Hepatocyte (in vitro differentiated cells): ENCODE data around the gene STK40. TPM values are rescaled to one million over a fixed set of nuclear protein-coding genes. Genes with fewer than 3 reads are reported as not detected.
A peak's percentile ranks its signal among the peaks of the same experiment; 100 is the strongest.

Experiments
- DNase-seq: peaks from one replicate; pipeline ENCODE4 v3.0.0-alpha.2; 2016; ENCODE audit warnings: low spot score
- H2AFZ ChIP-seq: fragments of 200-600 bp; sonication (generic); 2 replicates; pipeline ENCODE4 v1.6.0; 2016; ENCODE audit warnings: antibody characterized with exemption, mild to moderate bottlenecking
- H3K27ac ChIP-seq: fragments of 200-600 bp; sonication (generic); 2 replicates; pipeline ENCODE4 v1.5.1; 2016; ENCODE audit warnings: mild to moderate bottlenecking
- H3K27me3 ChIP-seq: fragments of 200-600 bp; sonication (generic); 2 replicates; pipeline ENCODE4 v1.6.1; 2016
- H3K36me3 ChIP-seq: fragments of 200-600 bp; sonication (generic); replicated peaks from 2 replicates; pipeline ENCODE4 v1.5.1; 2016; ENCODE audit warnings: low read depth; ENCODE audit not compliant: insufficient read depth
- H3K4me1 ChIP-seq: fragments of 200-600 bp; sonication (generic); 2 replicates; pipeline ENCODE4 v1.5.1; 2016; ENCODE audit warnings: mild to moderate bottlenecking, moderate library complexity; ENCODE audit not compliant: insufficient read depth
- H3K4me2 ChIP-seq: fragments of 200-600 bp; sonication (generic); 2 replicates; pipeline ENCODE4 v1.6.0; 2016
- H3K4me3 ChIP-seq: fragments of 200-600 bp; sonication (generic); 2 replicates; pipeline ENCODE4 v1.5.1; 2016; ENCODE audit warnings: mild to moderate bottlenecking
- H3K79me2 ChIP-seq: fragments of 200-600 bp; sonication (generic); 2 replicates; pipeline ENCODE4 v1.6.0; 2017; ENCODE audit warnings: mild to moderate bottlenecking
- H3K9me2 ChIP-seq: fragments of 200-600 bp; sonication (generic); replicated peaks from 2 replicates; pipeline ENCODE4 v1.6.0; 2017; ENCODE audit warnings: mild to moderate bottlenecking; ENCODE audit not compliant: insufficient read depth
- H3K9me3 ChIP-seq: fragments of 200-600 bp; sonication (generic); 2 replicates; pipeline ENCODE4 v1.5.1; 2016; ENCODE audit warnings: low read depth, mild to moderate bottlenecking
- H4K20me1 ChIP-seq: fragments of 200-600 bp; sonication (generic); 2 replicates; pipeline ENCODE4 v1.6.0; 2016; ENCODE audit warnings: mild to moderate bottlenecking; ENCODE audit not compliant: insufficient read depth, poor library complexity, severe bottlenecking
- EZH2 ChIP-seq: fragments of 200-600 bp; sonication (generic); IDR thresholded peaks from 2 replicates; pipeline ENCODE4 v1.6.1; 2016; ENCODE audit warnings: antibody characterized with exemption, mild to moderate bottlenecking, borderline replicate concordance
- EZH2phosphoT487 ChIP-seq: fragments of 200-600 bp; sonication (generic); IDR thresholded peaks from one replicate; pipeline ENCODE4 v1.6.1; 2018; ENCODE audit warnings: antibody characterized with exemption, mild to moderate bottlenecking, low read depth, moderate library complexity; ENCODE audit not compliant: unreplicated experiment, severe bottlenecking
- WGBS: methylation state at CpG from one replicate; pipeline ENCODE4 v1.1.6; 2016; ENCODE audit warnings: low lambda C conversion rate; ENCODE audit errors: missing lambda C conversion rate; 5-methylcytosine and 5-hydroxymethylcytosine counted together
- polyA plus RNA-seq: library from polyadenylated mRNA; unstranded; fragments of >200 nt; fragmentation: Nextera tagmentation; extraction: Ambion mirVana; gene quantifications from 2 replicates; pipeline ENCODE4 v1.2.1, GENCODE V29; 2016
- total RNA-seq: library from RNA; depleted of rRNA; stranded (reverse); fragments of >200 nt; gene quantifications from 2 replicates; pipeline ENCODE4 v1.2.3, GENCODE V29; 2014
- TF ChIP-seq, protein P1 (sequence below): fragments of 200-600 bp; sonication (generic); IDR thresholded peaks from 2 replicates; pipeline ENCODE4 v1.5.1; 2016; ENCODE audit warnings: antibody characterized with exemption, mild to moderate bottlenecking; ENCODE audit not compliant: poor library complexity

STK40 gene
- total and polyA plus RNA-seq, 2 experiments from 2014 or later = 30.7 to 56.3 TPM

DNA sequence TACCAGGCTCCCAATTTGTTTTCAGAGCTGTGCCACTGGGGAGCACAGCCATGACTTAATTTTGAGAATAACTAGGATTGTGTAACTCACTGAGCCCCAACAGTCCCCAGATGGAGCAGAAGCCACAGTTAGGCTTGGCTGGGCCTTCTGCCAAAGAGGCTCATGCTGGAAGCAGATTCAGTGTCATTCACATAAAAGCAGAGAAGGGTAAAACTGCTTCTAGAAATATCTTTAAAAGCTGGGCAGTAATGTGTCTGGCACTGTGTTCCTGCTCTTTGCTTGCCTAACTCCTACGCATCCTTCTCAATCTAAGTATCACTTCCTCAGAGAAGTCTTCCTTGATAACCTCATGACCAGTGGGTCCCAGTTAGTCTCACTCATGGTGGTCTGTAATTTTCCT lies 20.3 kb downstream of the STK40 start:
- H3K9me3 ChIP-seq = no peaks in the 10 kb centered on the region
- TF ChIP-seq EZH2 = no peak
- TF ChIP-seq, protein P1, sequence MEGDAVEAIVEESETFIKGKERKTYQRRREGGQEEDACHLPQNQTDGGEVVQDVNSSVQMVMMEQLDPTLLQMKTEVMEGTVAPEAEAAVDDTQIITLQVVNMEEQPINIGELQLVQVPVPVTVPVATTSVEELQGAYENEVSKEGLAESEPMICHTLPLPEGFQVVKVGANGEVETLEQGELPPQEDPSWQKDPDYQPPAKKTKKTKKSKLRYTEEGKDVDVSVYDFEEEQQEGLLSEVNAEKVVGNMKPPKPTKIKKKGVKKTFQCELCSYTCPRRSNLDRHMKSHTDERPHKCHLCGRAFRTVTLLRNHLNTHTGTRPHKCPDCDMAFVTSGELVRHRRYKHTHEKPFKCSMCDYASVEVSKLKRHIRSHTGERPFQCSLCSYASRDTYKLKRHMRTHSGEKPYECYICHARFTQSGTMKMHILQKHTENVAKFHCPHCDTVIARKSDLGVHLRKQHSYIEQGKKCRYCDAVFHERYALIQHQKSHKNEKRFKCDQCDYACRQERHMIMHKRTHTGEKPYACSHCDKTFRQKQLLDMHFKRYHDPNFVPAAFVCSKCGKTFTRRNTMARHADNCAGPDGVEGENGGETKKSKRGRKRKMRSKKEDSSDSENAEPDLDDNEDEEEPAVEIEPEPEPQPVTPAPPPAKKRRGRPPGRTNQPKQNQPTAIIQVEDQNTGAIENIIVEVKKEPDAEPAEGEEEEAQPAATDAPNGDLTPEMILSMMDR = no peak
- no peak for TF ChIP-seq EZH2phosphoT487
- no peaks in the 10 kb centered on the region for H3K36me3 ChIP-seq
- H2AFZ ChIP-seq = no peak overlapping the region
- peaks cover 75% of the 10 kb centered on the region for H3K79me2 ChIP-seq
- H3K9me2 ChIP-seq = no peaks in the 10 kb centered on the region
- peak overlapping the region; percentile 61 for H3K27ac ChIP-seq
- no peak for DNase-seq
- peaks cover 14% of the 10 kb centered on the region for H3K4me1 ChIP-seq
- no peak overlapping the region for H3K4me2 ChIP-seq
- no peak overlapping the region for H3K4me3 ChIP-seq
- H3K27me3 ChIP-seq = no peaks in the 10 kb centered on the region
- peaks cover 13% of the 10 kb centered on the region for H4K20me1 ChIP-seq
- WGBS = 94% methylated on average over 1 of the region's 1 CpG

DNA sequence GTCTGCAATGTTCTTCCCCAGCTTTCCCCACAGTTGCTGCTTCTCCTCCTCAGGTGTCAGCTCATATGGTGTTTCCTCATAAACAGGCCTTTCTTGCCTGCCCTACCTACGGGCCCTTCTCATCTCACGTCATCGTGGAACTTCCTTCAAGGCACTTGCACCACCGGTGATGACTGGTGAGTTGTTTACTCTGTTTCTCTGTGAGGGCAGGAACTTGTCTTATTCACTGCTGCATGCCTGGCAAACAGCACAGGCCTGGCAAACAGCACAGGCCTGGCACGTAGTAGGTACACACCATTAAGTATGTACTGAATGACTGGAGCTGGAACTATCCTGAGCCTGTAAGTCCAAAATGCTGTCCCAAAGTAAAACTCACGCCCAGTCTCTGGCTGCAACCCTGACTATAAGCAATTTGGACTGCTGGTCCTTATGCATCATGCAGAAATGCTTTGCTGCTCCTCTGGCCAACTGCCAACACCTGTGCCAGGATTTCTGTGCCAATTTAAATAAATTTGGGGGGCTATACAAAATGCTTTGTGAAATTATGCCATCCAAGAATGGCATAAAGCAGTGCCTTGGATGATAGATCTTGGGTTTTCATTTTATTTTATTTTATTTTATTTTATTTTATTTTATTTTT lies 25.7 kb downstream of the STK40 start:
- Histone ChIP-seq H3K79me2 (peaks cover 27% of the 10 kb centered on the region), H3K4me1 (no peaks in the 10 kb centered on the region), H3K27ac (no peak overlapping the region), H3K27me3 (no peaks in the 10 kb centered on the region), H2AFZ (no peak overlapping the region), H3K4me3 (no peak overlapping the region), H3K9me2 (no peaks in the 10 kb centered on the region), H3K9me3 (no peaks in the 10 kb centered on the region), H3K36me3 (no peaks in the 10 kb centered on the region), H3K4me2 (no peak overlapping the region), H4K20me1 (no peaks in the 10 kb centered on the region)
- TF ChIP-seq, protein P1 = no peak
- TF ChIP-seq EZH2 (no peak), EZH2phosphoT487 (no peak)
- WGBS = 89% methylated on average over 6 of the region's 6 CpGs
- no peak for DNase-seq

DNA sequence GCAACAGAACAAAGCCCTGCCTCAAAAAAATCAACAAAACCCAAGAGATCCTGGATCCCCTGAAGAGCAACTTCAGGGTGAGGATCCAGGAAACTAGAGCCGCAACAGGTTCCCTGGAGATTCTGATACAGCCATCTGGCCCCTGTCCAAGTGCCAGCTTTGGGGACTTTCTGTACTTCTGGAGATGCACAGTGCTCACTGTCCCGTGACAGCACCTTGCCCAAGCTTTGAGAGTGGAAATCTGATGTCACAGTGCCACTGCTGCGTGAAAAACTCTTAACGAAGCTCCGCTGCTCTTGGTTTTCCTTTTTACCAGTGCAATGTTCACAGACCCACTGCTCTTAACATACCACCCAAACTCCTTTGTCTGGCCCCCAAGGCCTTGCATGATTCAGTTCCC lies 26.3 kb downstream of the STK40 start:
- Histone ChIP-seq H3K4me3 (no peak overlapping the region), H3K9me3 (no peaks in the 10 kb centered on the region), H3K4me1 (no peaks in the 10 kb centered on the region), H3K79me2 (peaks cover 22% of the 10 kb centered on the region), H3K9me2 (no peaks in the 10 kb centered on the region), H2AFZ (no peak overlapping the region), H3K27me3 (no peaks in the 10 kb centered on the region), H4K20me1 (no peaks in the 10 kb centered on the region), H3K36me3 (no peaks in the 10 kb centered on the region), H3K4me2 (no peak overlapping the region), H3K27ac (no peak overlapping the region)
- 98% methylated on average over 5 of the region's 5 CpGs for WGBS
- no peak for DNase-seq
- no peak for TF ChIP-seq EZH2phosphoT487
- TF ChIP-seq, protein P1 = no peak
- TF ChIP-seq EZH2 = no peak
